GM19455 (cell line): Measurements from ENCODE around the gene ELOVL5.

ENCODE experiments used
- ATAC-seq: cut with Tn5 transposase; IDR thresholded peaks from one replicate; pipeline ENCODE4 v1.9.1; 2021; ENCODE audit not compliant: unreplicated experiment

ELOVL5 gene

GRCh38 chr6:53281518-53282215 lies 67.1 kb downstream of the ELOVL5 start:
- ATAC-seq, result no peak

DNA sequence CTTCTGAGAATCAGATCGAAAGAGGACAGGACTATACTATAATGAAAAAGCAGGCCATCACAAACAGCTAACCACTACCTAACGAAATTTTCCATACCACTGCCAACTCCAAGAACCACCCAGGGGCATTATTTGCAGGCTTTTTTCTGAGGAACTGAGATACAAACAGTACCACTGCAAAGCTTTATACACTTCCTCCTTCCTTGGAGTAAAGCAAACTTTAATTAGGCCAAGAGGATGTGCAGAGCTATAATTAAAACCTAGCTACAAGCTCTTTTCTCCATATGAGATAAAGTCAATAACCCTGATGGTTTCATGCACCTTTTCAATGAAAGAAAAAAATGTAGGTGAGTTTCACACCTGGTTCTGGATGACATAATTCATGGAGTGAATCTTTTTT lies 68.5 kb downstream of the ELOVL5 start:
- ATAC-seq, result no peak

GRCh38 chr6:53279293-53279692 lies 69.5 kb downstream of the ELOVL5 start:
- ATAC-seq, result no peak

- ATAC-seq, result no peak
Observed at GRCh38 chr6:53273370-53273769, 75.4 kb downstream of the ELOVL5 start.

DNA sequence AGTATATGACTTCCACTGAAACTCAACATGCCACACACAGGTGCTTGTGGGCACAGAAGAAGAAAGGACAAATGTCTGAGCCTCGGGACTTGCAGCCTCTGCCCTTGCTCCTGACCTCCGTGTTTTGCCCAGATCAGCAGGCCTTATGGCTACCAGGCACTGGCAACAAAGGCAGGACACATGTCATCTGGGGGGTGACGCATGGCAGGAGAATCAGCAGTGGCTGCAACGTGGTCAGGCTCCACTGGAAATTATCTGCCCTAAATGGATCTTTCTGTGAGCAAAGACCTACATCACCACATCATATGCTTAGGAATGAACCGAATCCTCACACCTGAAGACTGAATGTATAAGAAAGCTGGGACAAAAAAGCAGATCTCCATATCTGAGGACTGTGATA lies 78.9 kb downstream of the ELOVL5 start:
- ATAC-seq, result no peak

DNA sequence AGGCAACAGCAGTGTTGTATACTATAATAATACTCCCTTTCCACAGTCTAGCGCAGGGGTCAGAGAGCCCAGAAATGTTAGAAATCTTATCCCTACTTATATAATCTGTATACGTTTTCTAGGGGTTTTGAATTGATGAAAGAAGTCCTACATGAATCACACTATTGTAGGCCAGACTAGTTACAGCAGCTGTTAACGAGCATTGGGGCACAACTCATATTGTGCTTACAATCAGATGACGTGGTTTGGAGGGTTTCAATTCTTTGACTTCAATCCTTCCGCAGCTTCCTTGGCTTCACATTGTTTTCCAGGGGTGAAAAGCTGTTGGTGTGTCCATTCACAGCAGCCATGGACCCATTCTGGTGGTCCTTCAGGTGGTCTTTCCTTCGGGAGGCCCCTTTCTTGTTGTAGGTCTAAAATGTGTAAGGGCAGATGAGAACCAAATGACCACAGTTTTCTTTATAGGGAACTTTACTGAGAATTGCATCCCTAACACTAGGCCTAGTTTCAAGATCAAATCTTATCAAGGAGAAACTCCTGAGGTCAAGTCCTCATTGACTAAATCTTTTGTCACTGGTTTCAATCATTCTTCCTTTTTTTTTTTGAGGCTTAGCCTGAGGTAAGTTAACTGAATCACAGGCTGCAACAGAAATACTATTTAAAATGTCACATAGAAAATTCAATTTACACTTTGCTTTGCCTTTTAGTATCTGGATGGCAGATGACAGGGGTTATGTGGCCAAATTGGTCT lies 79.7 kb downstream of the ELOVL5 start:
- no peak for ATAC-seq

DNA sequence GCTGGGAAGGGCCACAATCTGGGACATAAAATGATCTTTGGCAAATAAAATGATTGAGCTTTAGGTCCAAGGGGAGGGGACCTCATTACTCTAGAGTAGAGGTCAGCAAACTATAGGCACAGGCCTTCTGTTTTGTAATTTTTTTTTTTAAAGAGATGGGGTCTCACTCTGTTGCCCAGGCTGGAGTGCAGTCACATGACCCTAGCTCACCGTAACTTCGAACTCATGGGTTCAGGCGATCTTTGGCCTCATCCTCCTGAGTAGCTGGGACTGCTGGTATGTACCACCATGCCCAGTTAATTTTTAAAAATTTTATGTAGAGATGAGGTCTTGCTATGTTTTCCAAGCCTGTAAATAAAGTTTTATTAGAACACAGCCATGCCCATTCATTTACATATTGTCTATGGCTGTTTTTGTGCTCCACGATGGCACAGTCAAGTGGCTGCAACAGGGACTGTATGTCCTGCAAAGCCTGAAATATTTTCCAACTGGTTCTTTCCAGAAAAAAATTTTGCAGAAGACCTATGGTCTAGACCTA lies 82.1 kb downstream of the ELOVL5 start:
- no peak for ATAC-seq

- no peak for ATAC-seq
Observed at GRCh38 chr6:53264915-53265607, 83.7 kb downstream of the ELOVL5 start.

- no peak for ATAC-seq
Observed at GRCh38 chr6:53264337-53264736, 84.4 kb downstream of the ELOVL5 start.

GRCh38 chr6:53263917-53264316 lies 84.8 kb downstream of the ELOVL5 start:
- no peak for ATAC-seq

GRCh38 chr6:53259860-53260580 lies 88.7 kb downstream of the ELOVL5 start:
- ATAC-seq, result no peak

GRCh38 chr6:53258774-53259155 lies 90.0 kb downstream of the ELOVL5 start:
- ATAC-seq, result no peak

DNA sequence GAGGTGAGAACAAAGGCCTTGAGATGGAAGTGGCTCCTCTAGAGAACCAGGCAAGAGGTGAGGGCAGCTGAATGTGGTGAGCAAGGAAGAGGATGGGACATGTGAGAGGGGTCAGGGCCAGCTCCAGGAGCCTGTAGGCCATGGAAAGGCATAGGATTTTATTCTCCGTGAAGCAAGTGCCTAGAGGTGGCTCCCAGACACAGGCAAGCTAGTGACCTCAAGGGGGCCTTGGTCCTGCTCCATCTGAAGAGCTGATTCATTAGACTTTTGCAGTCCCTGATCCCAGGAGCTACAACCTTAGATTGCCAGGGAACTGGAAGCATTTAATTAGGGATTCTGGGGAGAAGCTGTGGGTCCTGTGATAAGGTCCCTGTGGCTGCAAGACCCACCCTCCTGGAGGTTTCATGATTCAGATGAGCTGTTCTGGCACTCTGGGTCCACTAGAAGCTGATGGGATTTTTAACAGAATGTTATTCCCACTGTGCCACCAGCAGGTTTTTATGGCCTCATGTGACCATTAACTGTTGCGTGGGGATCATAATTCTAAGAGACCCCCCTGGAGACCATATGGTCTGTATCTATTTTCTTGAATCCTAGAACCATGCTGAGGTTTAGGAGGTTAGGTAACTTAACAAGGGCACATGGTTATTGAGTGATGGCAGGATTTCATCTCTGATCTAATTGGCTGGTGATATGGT lies 90.5 kb downstream of the ELOVL5 start:
- no peak for ATAC-seq

- no peak for ATAC-seq
Observed at GRCh38 chr6:53257533-53257932, 91.2 kb downstream of the ELOVL5 start.

- no peak for ATAC-seq
Observed at GRCh38 chr6:53257001-53257400, 91.7 kb downstream of the ELOVL5 start.

GRCh38 chr6:53252177-53252692 lies 96.5 kb downstream of the ELOVL5 start:
- no peak for ATAC-seq

DNA sequence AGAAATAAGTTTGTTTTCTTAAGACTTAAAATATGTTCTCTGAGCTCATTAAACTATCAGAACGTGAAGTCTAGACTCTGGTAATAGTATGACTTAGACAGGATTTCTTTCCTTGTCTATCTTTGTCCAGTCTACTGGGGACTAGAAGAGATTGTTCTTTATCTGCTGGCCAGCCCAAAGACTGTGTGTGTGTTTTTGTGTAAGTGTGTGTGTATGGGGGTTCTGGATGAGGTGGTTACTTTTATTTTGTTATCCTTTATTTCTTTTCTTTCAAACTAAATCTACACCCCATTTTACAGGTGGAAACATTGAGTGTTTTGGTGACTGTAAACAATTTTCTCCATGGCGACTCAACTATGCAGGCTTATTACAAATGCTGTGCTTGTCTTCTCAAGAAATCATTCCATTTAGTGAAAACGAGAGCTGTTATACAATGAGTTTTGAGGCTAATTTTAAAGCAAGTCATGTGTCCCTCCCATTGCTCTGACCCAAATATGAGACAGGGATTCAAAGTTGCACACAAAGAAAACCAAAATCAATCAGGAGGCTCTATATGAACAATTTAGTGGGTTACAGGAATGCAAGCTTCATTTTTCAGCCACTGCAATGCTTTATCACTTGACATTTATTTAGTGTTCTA lies 97.6 kb downstream of the ELOVL5 start:
- ATAC-seq, result no peak

GRCh38 chr6:53250176-53251032 lies 98.3 kb downstream of the ELOVL5 start:
- ATAC-seq, result no peak

- ATAC-seq, result no peak
Observed at GRCh38 chr6:53246924-53247323, 101.8 kb downstream of the ELOVL5 start.
